ENCODE measurements around the gene C4orf36.

DNA sequence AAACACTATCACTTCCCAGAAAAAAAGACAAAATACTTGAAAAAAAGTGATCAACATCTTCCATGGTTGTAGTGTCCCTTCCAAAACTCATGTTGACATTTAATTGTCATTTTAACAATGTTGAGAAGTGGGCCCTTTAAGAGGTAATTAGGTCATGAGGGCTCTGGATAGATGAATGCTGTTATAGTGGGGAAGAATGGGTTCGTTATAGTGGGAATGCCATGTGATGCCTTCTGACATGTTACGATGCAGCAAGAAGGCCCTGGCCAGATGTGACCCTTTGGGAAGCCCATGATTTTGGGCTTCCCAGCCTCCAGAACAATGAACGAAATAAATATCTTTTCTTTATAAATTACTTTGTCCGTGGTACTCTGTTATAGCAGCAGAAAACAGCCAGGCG lies 39.0 kb downstream of the C4orf36 start:
- TF ChIP-seq CTCF (IDR thresholded peaks at IDR 0.05) (no peak), EZH2 (IDR thresholded peaks at IDR 0.05) (no peak)
